ENCODE measurements around the gene FBXL2.

DNA sequence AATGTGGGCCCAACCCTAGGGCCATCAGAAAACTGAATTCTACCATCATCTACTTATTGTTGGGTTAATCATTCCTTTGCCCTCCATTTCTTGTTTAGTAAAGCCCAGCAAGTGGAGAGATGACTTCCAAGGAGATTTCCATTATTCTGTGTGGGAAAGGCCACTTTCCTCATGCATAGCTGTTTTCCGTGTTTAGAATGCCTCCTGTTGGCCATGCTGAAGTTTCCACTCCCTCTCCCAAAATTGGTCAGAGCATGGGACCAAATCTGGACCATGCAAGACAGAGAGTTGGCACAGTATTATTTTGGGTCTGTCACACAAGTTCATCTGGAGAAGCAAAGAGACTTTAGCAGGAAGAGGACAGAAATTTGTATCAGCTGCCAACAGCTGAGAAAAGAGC lies 43.4 kb upstream of the FBXL2 start:
- TF ChIP-seq, protein P1, sequence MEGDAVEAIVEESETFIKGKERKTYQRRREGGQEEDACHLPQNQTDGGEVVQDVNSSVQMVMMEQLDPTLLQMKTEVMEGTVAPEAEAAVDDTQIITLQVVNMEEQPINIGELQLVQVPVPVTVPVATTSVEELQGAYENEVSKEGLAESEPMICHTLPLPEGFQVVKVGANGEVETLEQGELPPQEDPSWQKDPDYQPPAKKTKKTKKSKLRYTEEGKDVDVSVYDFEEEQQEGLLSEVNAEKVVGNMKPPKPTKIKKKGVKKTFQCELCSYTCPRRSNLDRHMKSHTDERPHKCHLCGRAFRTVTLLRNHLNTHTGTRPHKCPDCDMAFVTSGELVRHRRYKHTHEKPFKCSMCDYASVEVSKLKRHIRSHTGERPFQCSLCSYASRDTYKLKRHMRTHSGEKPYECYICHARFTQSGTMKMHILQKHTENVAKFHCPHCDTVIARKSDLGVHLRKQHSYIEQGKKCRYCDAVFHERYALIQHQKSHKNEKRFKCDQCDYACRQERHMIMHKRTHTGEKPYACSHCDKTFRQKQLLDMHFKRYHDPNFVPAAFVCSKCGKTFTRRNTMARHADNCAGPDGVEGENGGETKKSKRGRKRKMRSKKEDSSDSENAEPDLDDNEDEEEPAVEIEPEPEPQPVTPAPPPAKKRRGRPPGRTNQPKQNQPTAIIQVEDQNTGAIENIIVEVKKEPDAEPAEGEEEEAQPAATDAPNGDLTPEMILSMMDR (conservative IDR thresholded peaks at IDR 0.05; ENCODE audit: low read length) = no peak
- no peak for TF ChIP-seq EZH2phosphoT487 (IDR thresholded peaks at IDR 0.05; ENCODE audit: borderline replicate concordance, low read depth, low read length)

All from OCI-LY7 (cell line).